WTC11 (cell line): ENCODE results near the gene MLXIP. TPM values are rescaled to one million over a fixed set of nuclear protein-coding genes. Genes with fewer than 3 reads are reported as not detected.

Source experiments
- ATAC-seq: fragments of 200-7000 bp; cut with Tn5 transposase; 2 replicates; pipeline ENCODE4 v1.10.0; 2021; ENCODE audit warnings: mild to moderate bottlenecking, moderate library complexity
- CTCF ChIA-PET: fragments of 300-600 bp; sonication (Branson Sonifier 250); formaldehyde crosslinking; loops from one replicate; lab custom pipeline; 2021; ENCODE audit warnings: antibody characterized with exemption; lab: Charles Lee
- POLR2A ChIA-PET: fragments of 350-600 bp; sonication (Branson Sonifier 250); formaldehyde crosslinking; loops from one replicate; lab custom pipeline; 2021; ENCODE audit warnings: antibody characterized with exemption; lab: Charles Lee
- DNase-seq: peaks from one replicate; pipeline ENCODE4 v3.0.0; 2021; ENCODE audit warnings: low spot score
- H3K27ac Mint-ChIP-seq: 2 replicates; pipeline ENCODE4 v1.8.0; 2021; ENCODE audit warnings: mixed read lengths
- H3K27me3 Mint-ChIP-seq: 2 replicates; pipeline ENCODE4 v1.8.0; 2021; ENCODE audit warnings: low read depth, mild to moderate bottlenecking, moderate library complexity, mixed read lengths
- H3K36me3 Mint-ChIP-seq: 2 replicates; pipeline ENCODE4 v1.8.0; 2021; ENCODE audit warnings: mixed read lengths
- H3K4me1 Mint-ChIP-seq: 2 replicates; pipeline ENCODE4 v1.8.0; 2022; ENCODE audit warnings: mixed read lengths
- H3K4me3 Mint-ChIP-seq: 2 replicates; pipeline ENCODE4 v1.8.0; 2021; ENCODE audit warnings: mild to moderate bottlenecking, moderate library complexity, mixed read lengths
- H3K9me3 Mint-ChIP-seq: 2 replicates; pipeline ENCODE4 v1.8.0; 2021; ENCODE audit warnings: mixed read lengths
- ATF2 ChIP-seq: sonication (generic); formaldehyde crosslinking; IDR thresholded peaks from 2 replicates; pipeline ENCODE4 v1.8.1; 2022; ENCODE audit warnings: low read depth, missing genetic modification reagents, borderline replicate concordance
- E2F5 ChIP-seq: sonication (generic); formaldehyde crosslinking; IDR thresholded peaks from 2 replicates; pipeline ENCODE4 v1.8.1; 2022; ENCODE audit warnings: mild to moderate bottlenecking, moderate library complexity, missing genetic modification reagents
- ELF4 ChIP-seq: sonication (generic); formaldehyde crosslinking; IDR thresholded peaks from 2 replicates; pipeline ENCODE4 v1.8.1; 2022; ENCODE audit warnings: low read depth, mild to moderate bottlenecking, moderate library complexity, missing genetic modification reagents
- EMX1 ChIP-seq: fragments of 250-450 bp; sonication (Bioruptor Pico); IDR thresholded peaks from 2 replicates; pipeline ENCODE4 v1.8.0; 2021; ENCODE audit warnings: mild to moderate bottlenecking
- ETV6 ChIP-seq: sonication (generic); formaldehyde crosslinking; IDR thresholded peaks from 2 replicates; pipeline ENCODE4 v1.8.1; 2022; ENCODE audit warnings: mild to moderate bottlenecking, missing genetic modification reagents
- FOXK1 ChIP-seq: sonication (generic); formaldehyde crosslinking; IDR thresholded peaks from 2 replicates; pipeline ENCODE4 v1.8.0; 2022; ENCODE audit warnings: mild to moderate bottlenecking, moderate library complexity, missing genetic modification reagents
- HMGXB4 ChIP-seq: sonication (generic); formaldehyde crosslinking; IDR thresholded peaks from 2 replicates; pipeline ENCODE4 v1.8.1; 2023; ENCODE audit warnings: mild to moderate bottlenecking, moderate library complexity, missing genetic modification reagents
- NFYB ChIP-seq: sonication (generic); formaldehyde crosslinking; conservative IDR thresholded peaks from 2 replicates; pipeline ENCODE4 v1.8.0; 2022; ENCODE audit warnings: low read depth, missing genetic modification reagents
- PRDM15 ChIP-seq: sonication (generic); formaldehyde crosslinking; IDR thresholded peaks from 2 replicates; pipeline ENCODE4 v1.8.0; 2022; ENCODE audit warnings: missing genetic modification reagents
- SMAD4 ChIP-seq: sonication (generic); formaldehyde crosslinking; IDR thresholded peaks from 2 replicates; pipeline ENCODE4 v1.8.0; 2022; ENCODE audit warnings: mild to moderate bottlenecking, missing genetic modification reagents
- ZNF219 ChIP-seq: sonication (generic); formaldehyde crosslinking; IDR thresholded peaks from 2 replicates; pipeline ENCODE4 v1.8.0; 2023; ENCODE audit warnings: missing genetic modification reagents, mild to moderate bottlenecking, borderline replicate concordance
- ZNF232 ChIP-seq: sonication (generic); formaldehyde crosslinking; IDR thresholded peaks from 2 replicates; pipeline ENCODE4 v1.8.0; 2022; ENCODE audit warnings: mild to moderate bottlenecking, missing genetic modification reagents
- ZNF281 ChIP-seq: sonication (generic); formaldehyde crosslinking; IDR thresholded peaks from 2 replicates; pipeline ENCODE4 v1.8.0; 2023; ENCODE audit warnings: mild to moderate bottlenecking, missing genetic modification reagents
- ZNF317 ChIP-seq: sonication (generic); formaldehyde crosslinking; IDR thresholded peaks from 2 replicates; pipeline ENCODE4 v1.8.1; 2023; ENCODE audit warnings: low read depth, mild to moderate bottlenecking, moderate library complexity, missing genetic modification reagents, borderline replicate concordance
- ZNF416 ChIP-seq: fragments of 250-450 bp; sonication (Bioruptor Pico); IDR thresholded peaks from 2 replicates; pipeline ENCODE4 v1.9.0; 2021; ENCODE audit warnings: mild to moderate bottlenecking, inconsistent platforms
- ZSCAN18 ChIP-seq: fragments of 250-450 bp; sonication (Bioruptor Pico); IDR thresholded peaks from 2 replicates; pipeline ENCODE4 v2.1.2; 2022; ENCODE audit warnings: mild to moderate bottlenecking, moderate library complexity
- total RNA-seq: library from RNA; stranded (reverse); gene quantifications from 3 replicates; pipeline ENCODE4 v1.2.3, GENCODE V29; 2021

MLXIP gene
- total RNA-seq, 1 experiment from 2014 or later: 49.4 TPM

GRCh38 chr12:122067548-122067947, 11.0 kb upstream of the MLXIP start:
- no peak for DNase-seq

GRCh38 chr12:122067966-122068365, 10.6 kb upstream of the MLXIP start:
- DNase-seq: no peak
- no peaks in the 10 kb centered on the region for H3K27me3 Mint-ChIP-seq
- peaks cover 19% of the 10 kb centered on the region for H3K36me3 Mint-ChIP-seq
- POLR2A ChIA-PET: no interaction called here
- peak overlapping the region; percentile 45; the same call in 1 of the 2 replicates for H3K27ac Mint-ChIP-seq
- ATAC-seq: no peak
- no peaks in the 10 kb centered on the region for H3K9me3 Mint-ChIP-seq
- peaks cover 35% of the 10 kb centered on the region for H3K4me1 Mint-ChIP-seq
- no peak overlapping the region for H3K4me3 Mint-ChIP-seq
- CTCF ChIA-PET: interaction anchor here (1.1 kb wide), 1 partner anchor 36 kb away, joined by 3 read pairs; no protein-coding TSS in a partner anchor
- TF ChIP-seq ZNF232 (CRISPR knock-in tag) (no peak), ZNF317 (CRISPR knock-in tag) (no peak), HMGXB4 (CRISPR knock-in tag) (no peak), ATF2 (CRISPR knock-in tag) (no peak), EMX1 (CRISPR knock-in tag) (no peak), E2F5 (CRISPR knock-in tag) (no peak)

More at GRCh38 chr12:122067548-122067947, 11.0 kb upstream of the MLXIP start:
- Mint-ChIP-seq H3K27me3 (no peaks in the 10 kb centered on the region), H3K27ac (peak overlapping the region; percentile 45; the same call in 1 of the 2 replicates), H3K9me3 (no peaks in the 10 kb centered on the region), H3K36me3 (peaks cover 19% of the 10 kb centered on the region), H3K4me3 (no peak overlapping the region), H3K4me1 (peaks cover 36% of the 10 kb centered on the region)
- TF ChIP-seq ZNF416 (CRISPR knock-in tag): no peak
- no peak for TF ChIP-seq ZNF219
- TF ChIP-seq ZSCAN18 (CRISPR knock-in tag): no peak
- TF ChIP-seq FOXK1: no peak
- no peak for TF ChIP-seq ZNF281 (CRISPR knock-in tag)
- no peak for TF ChIP-seq ELF4 (CRISPR knock-in tag)
- no peak for TF ChIP-seq EMX1 (CRISPR knock-in tag)
- TF ChIP-seq PRDM15 (CRISPR knock-in tag): no peak
- no peak for TF ChIP-seq SMAD4
- no peak for TF ChIP-seq ETV6 (CRISPR knock-in tag)
- TF ChIP-seq ZNF317 (CRISPR knock-in tag): no peak
- no peak for TF ChIP-seq NFYB
- ChIA-PET POLR2A (no interaction called here), CTCF (interaction anchor here (1.1 to 1.7 kb wide), 2 partner anchors 36 to 56 kb away, joined by 3 read pairs; no protein-coding TSS in a partner anchor)
- ATAC-seq: no peak
